Stomach (tissue), 4 donors: ENCODE data around the gene ENOX1.

ENCODE experiments used
- EP300 ChIP-seq: sonication (generic); formaldehyde crosslinking; IDR thresholded peaks from one replicate; pipeline ENCODE4 v1.6.1; 2017; ENCODE audit warnings: antibody characterized with exemption
- POLR2A ChIP-seq, 4 donors: fragments of 450-650 bp; IDR thresholded peaks; one replicate each; pipeline ENCODE4 v1.6.1; 2016; ENCODE audit warnings: antibody characterized with exemption in 4 of 4, control low read depth in 2 of 4, mild to moderate bottlenecking in 1 of 4, moderate library complexity in 1 of 4
- POLR2AphosphoS5 ChIP-seq, 3 donors: sonication (generic); formaldehyde crosslinking; IDR thresholded peaks; one replicate each; pipeline ENCODE4 v1.6.1; 2016; ENCODE audit warnings: antibody characterized with exemption in 3 of 3
- TF ChIP-seq, protein P1 (sequence below), 7 experiments: fragments of 450-650 bp in 4 of 7; fragments of 200-600 bp in 3 of 7; sonication (generic) in 3 of 7; IDR thresholded peaks; one replicate each; pipeline ENCODE4 v1.5.1; 2016 to 2019; ENCODE audit warnings: antibody characterized with exemption in 7 of 7, control low read depth in 2 of 7, mild to moderate bottlenecking in 1 of 7

GRCh38 chr13:43316281-43316680, 470.5 kb downstream of the ENOX1 start:
- TF ChIP-seq, protein P1, sequence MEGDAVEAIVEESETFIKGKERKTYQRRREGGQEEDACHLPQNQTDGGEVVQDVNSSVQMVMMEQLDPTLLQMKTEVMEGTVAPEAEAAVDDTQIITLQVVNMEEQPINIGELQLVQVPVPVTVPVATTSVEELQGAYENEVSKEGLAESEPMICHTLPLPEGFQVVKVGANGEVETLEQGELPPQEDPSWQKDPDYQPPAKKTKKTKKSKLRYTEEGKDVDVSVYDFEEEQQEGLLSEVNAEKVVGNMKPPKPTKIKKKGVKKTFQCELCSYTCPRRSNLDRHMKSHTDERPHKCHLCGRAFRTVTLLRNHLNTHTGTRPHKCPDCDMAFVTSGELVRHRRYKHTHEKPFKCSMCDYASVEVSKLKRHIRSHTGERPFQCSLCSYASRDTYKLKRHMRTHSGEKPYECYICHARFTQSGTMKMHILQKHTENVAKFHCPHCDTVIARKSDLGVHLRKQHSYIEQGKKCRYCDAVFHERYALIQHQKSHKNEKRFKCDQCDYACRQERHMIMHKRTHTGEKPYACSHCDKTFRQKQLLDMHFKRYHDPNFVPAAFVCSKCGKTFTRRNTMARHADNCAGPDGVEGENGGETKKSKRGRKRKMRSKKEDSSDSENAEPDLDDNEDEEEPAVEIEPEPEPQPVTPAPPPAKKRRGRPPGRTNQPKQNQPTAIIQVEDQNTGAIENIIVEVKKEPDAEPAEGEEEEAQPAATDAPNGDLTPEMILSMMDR (IDR thresholded peaks at IDR 0.05): no peak
- no peak for TF ChIP-seq POLR2A (IDR thresholded peaks at IDR 0.05)
- no peak for TF ChIP-seq POLR2AphosphoS5 (IDR thresholded peaks at IDR 0.05)
- TF ChIP-seq EP300: no peak
